Measurements from ENCODE around the gene CISD3.

- no peak for TF ChIP-seq EZH2phosphoT487 (IDR thresholded peaks at IDR 0.05; ENCODE audit: insufficient read depth, low read depth)
- TF ChIP-seq EZH2 (IDR thresholded peaks at IDR 0.05; ENCODE audit: insufficient read depth, poor library complexity, severe bottlenecking) = no peak
These were observed 714 bp upstream of the CISD3 start for GRCh38 chr17:38729368-38729885.

Measured in GM23248 (cell line).